HEK293T (cell line): Measurements from ENCODE around the gene DYDC1.

Experiments
- ARNT ChIP-seq: fragments of 450-650 bp; IDR thresholded peaks from 2 replicates; pipeline ENCODE4 v1.6.1; 2017; ENCODE audit warnings: mild to moderate bottlenecking
- FOXA1 ChIP-seq: fragments of 450-650 bp; IDR thresholded peaks from 2 replicates; pipeline ENCODE4 v1.6.1; 2016; ENCODE audit warnings: mild to moderate bottlenecking
- FOXK2 ChIP-seq: fragments of 450-650 bp; IDR thresholded peaks from 2 replicates; pipeline ENCODE4 v1.6.1; 2016; ENCODE audit warnings: mild to moderate bottlenecking
- FOXM1 ChIP-seq: fragments of 450-650 bp; IDR thresholded peaks from 2 replicates; pipeline ENCODE4 v1.6.1; 2017; ENCODE audit warnings: mild to moderate bottlenecking, borderline replicate concordance
- L3MBTL2 ChIP-seq: fragments of 450-650 bp; conservative IDR thresholded peaks from 2 replicates; pipeline ENCODE4 v1.6.1; 2016; ENCODE audit warnings: mild to moderate bottlenecking
- SP1 ChIP-seq: fragments of 450-650 bp; IDR thresholded peaks from 2 replicates; pipeline ENCODE4 v1.6.1; 2017
- SUZ12 ChIP-seq: fragments of 450-650 bp; IDR thresholded peaks from 2 replicates; pipeline ENCODE4 v1.6.1; 2016; ENCODE audit warnings: mild to moderate bottlenecking

DNA sequence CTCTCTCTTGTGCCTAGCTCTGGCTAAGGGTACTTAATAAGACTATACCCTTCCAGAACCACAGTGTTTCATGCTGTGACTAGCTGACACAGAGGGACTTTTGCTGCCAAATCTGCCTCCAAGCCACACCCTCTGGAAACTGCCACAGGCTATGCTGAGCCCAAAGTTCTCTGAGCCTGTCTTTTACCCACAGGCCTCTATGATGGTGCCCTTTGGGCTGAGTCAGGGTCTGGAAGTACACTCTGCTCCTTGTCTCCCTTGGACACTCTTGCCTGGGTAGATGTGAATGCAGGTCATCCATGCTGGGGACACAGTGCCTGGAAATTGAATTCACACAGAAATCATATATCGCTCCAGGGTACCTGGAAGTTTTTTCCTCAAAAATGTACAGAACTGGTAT, 22.6 kb downstream of the DYDC1 start:
- no peak for TF ChIP-seq SP1
- TF ChIP-seq FOXK2 = no peak
- no peak for TF ChIP-seq ARNT
- no peak for TF ChIP-seq FOXA1
- no peak for TF ChIP-seq FOXM1
- TF ChIP-seq SUZ12 = no peak
- no peak for TF ChIP-seq L3MBTL2
